IMR-90 (cell line): Measurements from ENCODE around the gene BCL7A. TPM values are rescaled to one million over a fixed set of nuclear protein-coding genes. Genes with fewer than 3 reads are reported as not detected.

Experiments used
- ATAC-seq: fragments of 200-7000 bp; cut with Tn5 transposase; 2 replicates; pipeline ENCODE4 v1.9.1; 2020; ENCODE audit warnings: low read depth, mild to moderate bottlenecking, moderate library complexity
- BruUV-seq: library from RNA; stranded (reverse); fragments of 400-500 nt; replicated peaks from 2 replicates; lab custom pipeline; 2021; lab: Mats Ljungman, UMichigan
- CTCF ChIA-PET: fragments of 300-600 bp; formaldehyde crosslinking; extraction: SDS; loops from one replicate; lab custom pipeline; 2021; ENCODE audit warnings: antibody characterized with exemption; lab: Yijun Ruan, JAX
- POLR2A ChIA-PET: fragments of 300-600 bp; sonication (Branson Sonifier 250); formaldehyde crosslinking; loops from one replicate; lab custom pipeline; 2022; ENCODE audit warnings: antibody characterized with exemption; ENCODE audit not compliant: unreplicated experiment; lab: Charles Lee
- DNase-seq: peaks from one replicate; pipeline ENCODE4 v3.0.0; 2013
- H2AFZ ChIP-seq: replicated peaks from 2 replicates; pipeline ENCODE3; 2013; ENCODE audit warnings: low read length, mild to moderate bottlenecking; ENCODE audit not compliant: poor library complexity
- H2AK5ac ChIP-seq: 2 replicates; pipeline ENCODE4 v1.6.1; 2013; ENCODE audit warnings: low read depth, low read length, inconsistent platforms
- H2AK9ac ChIP-seq: replicated peaks from 2 replicates; pipeline ENCODE3; 2013; ENCODE audit warnings: mild to moderate bottlenecking, low read depth, low read length, moderate library complexity; ENCODE audit not compliant: poor library complexity
- H2BK120ac ChIP-seq: 2 replicates; pipeline ENCODE4 v1.6.1; 2013; ENCODE audit warnings: low read depth, low read length, inconsistent platforms
- H2BK15ac ChIP-seq: 3 replicates; pipeline ENCODE4 v1.6.1; 2013; ENCODE audit warnings: low read depth, low read length, inconsistent platforms
- H2BK20ac ChIP-seq: 2 replicates; pipeline ENCODE4 v1.6.1; 2013; ENCODE audit warnings: low read depth, mild to moderate bottlenecking, inconsistent platforms, low read length, moderate library complexity
- H2BK5ac ChIP-seq: 2 replicates; pipeline ENCODE4 v1.6.1; 2013; ENCODE audit warnings: mild to moderate bottlenecking, low read depth, low read length, inconsistent platforms; ENCODE audit not compliant: poor library complexity, severe bottlenecking
- H3K14ac ChIP-seq: replicated peaks from 2 replicates; pipeline ENCODE4 v1.6.1; 2013; ENCODE audit warnings: low read depth, low read length, inconsistent platforms
- H3K18ac ChIP-seq: 2 replicates; pipeline ENCODE4 v1.6.1; 2013; ENCODE audit warnings: low read depth, low read length, control low read depth
- H3K23ac ChIP-seq: 2 replicates; pipeline ENCODE4 v1.6.1; 2013; ENCODE audit warnings: low read depth, low read length, inconsistent platforms
- H3K27ac ChIP-seq: 2 replicates; pipeline ENCODE4 v1.5.1; 2013; ENCODE audit warnings: mild to moderate bottlenecking, control low read depth, low read length; ENCODE audit not compliant: insufficient read depth
- H3K27me3 ChIP-seq: 2 replicates; pipeline ENCODE4 v1.6.1; 2013; ENCODE audit warnings: low read length; ENCODE audit not compliant: control insufficient read depth, insufficient read depth
- H3K36me3 ChIP-seq: 2 replicates; pipeline ENCODE4 v1.6.1; 2013; ENCODE audit warnings: low read length, mixed read lengths; ENCODE audit not compliant: control insufficient read depth, insufficient read depth
- H3K4ac ChIP-seq: 2 replicates; pipeline ENCODE4 v1.6.1; 2013; ENCODE audit warnings: low read depth, low read length, inconsistent platforms
- H3K4me1 ChIP-seq: 2 replicates; pipeline ENCODE4 v1.6.1; 2013; ENCODE audit warnings: low read length, mixed read lengths; ENCODE audit not compliant: control insufficient read depth, insufficient read depth
- H3K4me2 ChIP-seq: 2 replicates; pipeline ENCODE4 v1.6.1; 2013; ENCODE audit warnings: low read depth, mild to moderate bottlenecking, control low read depth, low read length, moderate library complexity
- H3K4me3 ChIP-seq: 2 replicates; pipeline ENCODE4 v1.5.1; 2013; ENCODE audit warnings: low read depth, mild to moderate bottlenecking, control low read depth, low read length, moderate library complexity; ENCODE audit not compliant: insufficient read depth
- H3K56ac ChIP-seq: 2 replicates; pipeline ENCODE4 v1.6.1; 2013; ENCODE audit warnings: low read length, inconsistent platforms; ENCODE audit not compliant: insufficient read depth; ENCODE audit errors: extremely low read depth
- H3K79me1 ChIP-seq, 2 experiments: 2 replicates each; pipeline ENCODE4 v1.6.1; 2013; ENCODE audit warnings: low read length in 2 of 2, inconsistent platforms in 1 of 2, low read depth in 1 of 2
- H3K9ac ChIP-seq: 2 replicates; pipeline ENCODE4 v1.6.1; 2013; ENCODE audit warnings: low read depth, low read length, control low read depth
- H3K9me1 ChIP-seq: 2 replicates; pipeline ENCODE4 v1.6.1; 2013; ENCODE audit warnings: low read length, inconsistent platforms; ENCODE audit not compliant: insufficient read depth
- H3K9me3 ChIP-seq: 2 replicates; pipeline ENCODE4 v1.6.1; 2013; ENCODE audit warnings: low read length; ENCODE audit not compliant: control insufficient read depth, insufficient read depth
- H4K20me1 ChIP-seq: 2 replicates; pipeline ENCODE4 v1.6.1; 2013; ENCODE audit warnings: low read length, inconsistent platforms; ENCODE audit not compliant: insufficient read depth
- H4K5ac ChIP-seq: 2 replicates; pipeline ENCODE4 v1.6.1; 2013; ENCODE audit warnings: mild to moderate bottlenecking, low read depth, low read length, control low read depth
- H4K8ac ChIP-seq, 2 experiments: 2 replicates each; pipeline ENCODE4 v1.6.1; 2013; ENCODE audit warnings: low read depth in 2 of 2, low read length in 2 of 2, control low read depth in 1 of 2, inconsistent platforms in 1 of 2
- H4K91ac ChIP-seq: 2 replicates; pipeline ENCODE4 v1.6.1; 2013; ENCODE audit warnings: low read depth, low read length, inconsistent platforms; ENCODE audit not compliant: insufficient read depth
- CTCF ChIP-seq: conservative IDR thresholded peaks from 2 replicates; pipeline ENCODE4 v1.5.1; 2012; ENCODE audit warnings: mild to moderate bottlenecking, low read depth, low read length, improper control_type of control experiment
- ELK1 ChIP-seq: fragments of 150-350 bp; IDR thresholded peaks from 2 replicates; pipeline ENCODE4 v1.6.1; 2016; ENCODE audit warnings: low read depth, mild to moderate bottlenecking, low read length, moderate library complexity, borderline replicate concordance
- RCOR1 ChIP-seq: IDR thresholded peaks from 2 replicates; pipeline ENCODE4 v1.6.1; 2012; ENCODE audit warnings: mild to moderate bottlenecking, low read length, improper control_type of control experiment; ENCODE audit not compliant: insufficient replicate concordance
- SMC3 ChIP-seq: fragments of 150-350 bp; IDR thresholded peaks from 2 replicates; pipeline ENCODE4 v1.6.1; 2016; ENCODE audit warnings: low read depth, mild to moderate bottlenecking, antibody characterized with exemption, low read length, moderate library complexity
- WGBS, 2 experiments: methylation state at CpG; one replicate each; pipeline versions ENCODE4 v1.1.5 to v1.1.7; 2013; ENCODE audit warnings: missing lambda C conversion rate in 2 of 2; ENCODE audit not compliant: insufficient read length in 1 of 2; ENCODE audit errors: extremely low coverage in 2 of 2; 5-methylcytosine and 5-hydroxymethylcytosine counted together
- dilution Hi-C: fragments of 300-500 bp; cut with HindIII; formaldehyde crosslinking; loops from one replicate; pipeline ENCODE4 v1.14.3; 2018; ENCODE audit warnings: low sequenced_read_pairs; ENCODE audit not compliant: unreplicated experiment
- in situ Hi-C: fragments of 300-500 bp; cut with MboI; formaldehyde crosslinking; loops from 3 replicates; pipeline ENCODE4 v1.14.3; 2019; ENCODE audit warnings: low sequenced_read_pairs, inconsistent platforms, mixed read lengths
- intact Hi-C: fragments of 100-400 bp; cut with micrococcal nuclease; formaldehyde crosslinking; loops from 2 replicates; pipeline ENCODE4 v1.10.0; 2022
- polyA plus RNA-seq, 3 experiments: library from polyadenylated mRNA; depleted of rRNA; stranded (reverse); fragments of >200 nt; gene quantifications; 2 replicates each; pipeline ENCODE4 v1.2.3, GENCODE V29; 2012; ENCODE audit warnings: low replicate concordance in 1 of 3
- total RNA-seq: library from RNA; depleted of rRNA; stranded (reverse); fragments of >200 nt; gene quantifications from 2 replicates; pipeline ENCODE4 v1.2.3, GENCODE V29; 2012

Gene BCL7A
- total and polyA plus RNA-seq, 2 of the 4 experiments (the other 2 are of a cell fraction): 5.6 to 7.9 TPM

- Histone ChIP-seq H4K91ac (peak overlapping the region; percentile 58), H3K14ac (peak overlapping the region; percentile 76)
Measured at GRCh38 chr12:122081697-122082221, 60.1 kb downstream of the BCL7A start.

More at GRCh38 chr12:122081697-122082221, 60.1 kb downstream of the BCL7A start:
- peak overlapping the region; percentile 77 for H3K23ac ChIP-seq
- H3K36me3 ChIP-seq: peaks cover 22% of the 10 kb centered on the region
- no TSS peak for BruUV-seq
- H3K4ac ChIP-seq: peak overlapping the region; percentile 71
- dilution Hi-C loops (no loop called here), in situ Hi-C loops (no loop called here), intact Hi-C loops (no loop called here)
- H4K8ac ChIP-seq: peak overlapping the region; percentile 19 to 77; a peak in 3 of 4 replicates
- peak overlapping the region; percentile 47; the same call in 1 of the 2 replicates for H3K9ac ChIP-seq
- 5% methylated on average over 3 of the region's 7 CpGs; no CpG with 5 or more reads in 1 of the 2 experiments for WGBS, 2 experiments
- DNase-seq (peak; percentile 55), ATAC-seq (peak; percentile 12)
- H2BK120ac ChIP-seq: peak overlapping the region; percentile 78
- peak overlapping the region; percentile 93 for H2AK5ac ChIP-seq
- H3K18ac ChIP-seq: peak overlapping the region; percentile 74
- H2BK5ac ChIP-seq: peak overlapping the region; percentile 69
- no peaks in the 10 kb centered on the region for H3K27me3 ChIP-seq
- H2BK20ac ChIP-seq: peak overlapping the region; percentile 71; the same call in 1 of the 2 replicates
- peak overlapping the region; percentile 54 for H2AFZ ChIP-seq
- peak overlapping the region; percentile 98 for H3K27ac ChIP-seq
- no peaks in the 10 kb centered on the region for H3K9me3 ChIP-seq
- H3K4me2 ChIP-seq: peak overlapping the region; percentile 71
- POLR2A ChIA-PET: interaction anchor here (0.6 kb wide), 1 partner anchor 9 kb away, joined by 3 read pairs; no protein-coding TSS in a partner anchor
- H3K79me1 ChIP-seq: peaks cover 17 to 67% of the 10 kb centered on the region in 2 experiments; a peak in 3 of 4 replicates
- peaks cover 53% of the 10 kb centered on the region for H4K20me1 ChIP-seq
- TF ChIP-seq ELK1 (no peak), CTCF (no peak), SMC3 (no peak), RCOR1 (no peak)
- H3K56ac ChIP-seq: peak overlapping the region; percentile 8; the same call in 1 of the 2 replicates
- H3K9me1 ChIP-seq: 0 out of 2 replicates have a peak, but pooled peaks cover 13% of the 10 kb centered on the region
- H3K4me1 ChIP-seq: peaks cover 10% of the 10 kb centered on the region
- H4K5ac ChIP-seq: peak overlapping the region; percentile 70
- H3K4me3 ChIP-seq: peak overlapping the region; percentile 19
- CTCF ChIA-PET: no interaction called here
- H2BK15ac ChIP-seq: peak overlapping the region; percentile 39; the same call in 1 of the 3 replicates
- H2AK9ac ChIP-seq: peak overlapping the region; percentile 2
